Mammary epithelial cell (primary cell): ENCODE results near the gene IFFO2.

Experiments used
- CTCF ChIP-seq, 2 donors: IDR thresholded peaks in 1 of 2; conservative IDR thresholded peaks in 1 of 2; 2 replicates each; pipeline ENCODE4 v1.5.1; 2011 to 2012; ENCODE audit warnings: inconsistent platforms in 2 of 2, low read length in 2 of 2, mild to moderate bottlenecking in 2 of 2, control low read depth in 1 of 2, low read depth in 1 of 2; ENCODE audit not compliant: insufficient read depth in 1 of 2; ENCODE audit errors: extremely low read depth in 1 of 2
- EZH2 ChIP-seq: IDR thresholded peaks from 2 replicates; pipeline ENCODE4 v1.6.1; 2012; ENCODE audit warnings: low read length, inconsistent platforms, borderline replicate concordance

GRCh38 chr1:18953731-18954231, 2.7 kb downstream of the IFFO2 start:
- no peak for TF ChIP-seq CTCF (conservative IDR thresholded peaks at IDR 0.05 in 1 of 2, IDR thresholded peaks at IDR 0.05 in 1 of 2; ENCODE audit: extremely low read depth in 1 of 2, insufficient read depth in 1 of 2, low read depth in 1 of 2, low read length in 2 of 2)
- no peak for TF ChIP-seq EZH2
